H9 (cell line): ENCODE results near the gene KDR. TPM values are rescaled to one million over a fixed set of nuclear protein-coding genes. Genes with fewer than 3 reads are reported as not detected.
A peak's percentile ranks its signal among the peaks of the same experiment; 100 is the strongest.

ENCODE experiments used
- DNase-seq: peaks from one replicate; pipeline ENCODE4 v3.0.0-alpha.2; 2017
- H2AFZ ChIP-seq: one replicate; pipeline ENCODE4 v1.6.1; 2013; ENCODE audit warnings: mild to moderate bottlenecking, low read length, control low read depth, moderate library complexity
- H2AK5ac ChIP-seq: 2 replicates; pipeline ENCODE4 v1.6.1; 2013; ENCODE audit warnings: low read length, control low read depth, mixed read lengths; ENCODE audit not compliant: insufficient read length
- H2BK120ac ChIP-seq: one replicate; pipeline ENCODE4 v1.6.1; 2013; ENCODE audit warnings: low read depth, mild to moderate bottlenecking, low read length, control low read depth, inconsistent platforms; ENCODE audit not compliant: poor library complexity, severe bottlenecking
- H2BK12ac ChIP-seq: 2 replicates; pipeline ENCODE4 v1.6.1; 2013; ENCODE audit warnings: low read length, control low read depth, mixed read lengths, low read depth; ENCODE audit not compliant: insufficient read length
- H2BK15ac ChIP-seq: 2 replicates; pipeline ENCODE4 v1.6.1; 2013; ENCODE audit warnings: low read depth, low read length, control low read depth
- H2BK20ac ChIP-seq: one replicate; pipeline ENCODE4 v1.6.1; 2013; ENCODE audit warnings: low read depth, mild to moderate bottlenecking, low read length, control low read depth, inconsistent platforms; ENCODE audit not compliant: poor library complexity, severe bottlenecking
- H2BK5ac ChIP-seq: 2 replicates; pipeline ENCODE4 v1.6.1; 2013; ENCODE audit warnings: low read length, control low read depth, mixed read lengths; ENCODE audit not compliant: insufficient read length
- H3K14ac ChIP-seq: 2 replicates; pipeline ENCODE4 v1.6.1; 2013; ENCODE audit warnings: low read length, control low read depth; ENCODE audit not compliant: insufficient read depth
- H3K18ac ChIP-seq: 2 replicates; pipeline ENCODE4 v1.6.1; 2013; ENCODE audit warnings: low read depth, mild to moderate bottlenecking, mixed read lengths, low read length, control low read depth; ENCODE audit not compliant: insufficient read length
- H3K23ac ChIP-seq: 2 replicates; pipeline ENCODE4 v1.6.1; 2013; ENCODE audit warnings: low read length, control low read depth, mixed read lengths, low read depth; ENCODE audit not compliant: insufficient read length
- H3K23me2 ChIP-seq: 2 replicates; pipeline ENCODE4 v1.6.1; 2013; ENCODE audit warnings: low read depth, mild to moderate bottlenecking, mixed read lengths, low read length, control low read depth; ENCODE audit not compliant: insufficient read length, poor library complexity, severe bottlenecking
- H3K27ac ChIP-seq: 2 replicates; pipeline ENCODE4 v1.5.1; 2013; ENCODE audit warnings: low read length, control low read depth, mixed read lengths, low read depth; ENCODE audit not compliant: insufficient read length
- H3K27me3 ChIP-seq: 2 replicates; pipeline ENCODE4 v1.6.1; 2013; ENCODE audit warnings: low read length, control low read depth, inconsistent platforms; ENCODE audit not compliant: insufficient read depth
- H3K4ac ChIP-seq: 2 replicates; pipeline ENCODE4 v1.6.1; 2013; ENCODE audit warnings: low read depth, mild to moderate bottlenecking, control low read depth, inconsistent platforms, low read length, moderate library complexity
- H3K4me1 ChIP-seq: 2 replicates; pipeline ENCODE4 v1.6.1; 2013; ENCODE audit warnings: low read length, control low read depth, inconsistent platforms; ENCODE audit not compliant: insufficient read depth
- H3K4me2 ChIP-seq: 2 replicates; pipeline ENCODE4 v1.6.1; 2013; ENCODE audit warnings: low read length, control low read depth, mixed read lengths; ENCODE audit not compliant: insufficient read length, insufficient read depth
- H3K56ac ChIP-seq: 2 replicates; pipeline ENCODE4 v1.6.1; 2013; ENCODE audit warnings: low read depth, mild to moderate bottlenecking, mixed read lengths, low read length, control low read depth; ENCODE audit not compliant: insufficient read length
- H3K79me1 ChIP-seq: 2 replicates; pipeline ENCODE4 v1.6.1; 2013; ENCODE audit warnings: low read depth, mild to moderate bottlenecking, moderate library complexity, low read length, control low read depth, inconsistent platforms; ENCODE audit not compliant: insufficient read depth, poor library complexity, severe bottlenecking
- H3K79me2 ChIP-seq: 2 replicates; pipeline ENCODE4 v1.6.1; 2013; ENCODE audit warnings: low read length, control low read depth, inconsistent platforms; ENCODE audit not compliant: insufficient read depth
- H3K9ac ChIP-seq: 2 replicates; pipeline ENCODE4 v1.6.1; 2013; ENCODE audit warnings: low read length, control low read depth, mixed read lengths; ENCODE audit not compliant: insufficient read length; ENCODE audit errors: extremely low read depth
- H3K9me3 ChIP-seq: one replicate; pipeline ENCODE4 v1.6.1; 2013; ENCODE audit warnings: low read depth, low read length, inconsistent platforms; ENCODE audit not compliant: control insufficient read depth
- H3T11ph ChIP-seq: one replicate; pipeline ENCODE4 v1.6.1; 2013; ENCODE audit warnings: mild to moderate bottlenecking, low read length, control low read depth, inconsistent platforms
- H4K20me1 ChIP-seq: one replicate; pipeline ENCODE4 v1.6.1; 2013; ENCODE audit not compliant: control insufficient read depth, insufficient read length, insufficient read depth
- H4K5ac ChIP-seq: 2 replicates; pipeline ENCODE4 v1.6.1; 2013; ENCODE audit warnings: low read depth, mild to moderate bottlenecking, mixed read lengths, low read length, control low read depth; ENCODE audit not compliant: insufficient read length
- H4K8ac ChIP-seq: replicated peaks from 2 replicates; pipeline ENCODE4 v1.6.1; 2013; ENCODE audit warnings: low read length, control low read depth, mixed read lengths, low read depth; ENCODE audit not compliant: insufficient read length
- H4K91ac ChIP-seq: 2 replicates; pipeline ENCODE4 v1.6.1; 2013; ENCODE audit warnings: low read depth, mild to moderate bottlenecking, moderate library complexity, mixed read lengths, low read length, control low read depth; ENCODE audit not compliant: insufficient read length
- H3K27ac Mint-ChIP-seq, 3 experiments: 2 replicates in 2 of 3; 3 replicates in 1 of 3; pipeline ENCODE4 v1.8.0; 2020 to 2021; ENCODE audit warnings: mixed read lengths in 3 of 3, mild to moderate bottlenecking in 1 of 3, moderate library complexity in 1 of 3
- H3K27me3 Mint-ChIP-seq: 2 replicates; pipeline ENCODE4 v1.8.0; 2021; ENCODE audit warnings: low read depth, mild to moderate bottlenecking, moderate library complexity, mixed read lengths
- H3K36me3 Mint-ChIP-seq, 3 experiments: 2 replicates in 2 of 3; 3 replicates in 1 of 3; pipeline ENCODE4 v1.8.0; 2020 to 2021; ENCODE audit warnings: low read depth in 3 of 3, mixed read lengths in 3 of 3; ENCODE audit not compliant: insufficient read depth in 1 of 3
- H3K4me1 Mint-ChIP-seq, 2 experiments: 2 replicates each; pipeline ENCODE4 v1.8.0; 2020; ENCODE audit warnings: mixed read lengths in 2 of 2
- H3K4me3 Mint-ChIP-seq, 2 experiments: 2 replicates in 1 of 2; 3 replicates in 1 of 2; pipeline ENCODE4 v1.8.0; 2020 to 2021; ENCODE audit warnings: mild to moderate bottlenecking in 2 of 2, mixed read lengths in 2 of 2, moderate library complexity in 1 of 2
- H3K9me3 Mint-ChIP-seq, 2 experiments: 2 replicates in 1 of 2; 3 replicates in 1 of 2; pipeline ENCODE4 v1.8.0; 2020; ENCODE audit warnings: mild to moderate bottlenecking in 2 of 2, mixed read lengths in 2 of 2, moderate library complexity in 1 of 2
- CTCF ChIP-seq: fragments of 200-600 bp; sonication (generic); conservative IDR thresholded peaks from 3 replicates; pipeline ENCODE4 v1.8.0; 2021; ENCODE audit warnings: antibody characterized with exemption, mild to moderate bottlenecking
- WGBS: extraction: QIAGEN DNeasy Blood & Tissue Kit; methylation state at CpG from one replicate; pipeline ENCODE4 v1.1.7; 2013; ENCODE audit warnings: missing lambda C conversion rate, low lambda C conversion rate, mixed read lengths; ENCODE audit not compliant: insufficient read length; ENCODE audit errors: extremely low coverage; 5-methylcytosine and 5-hydroxymethylcytosine counted together
- total RNA-seq: library from RNA; stranded (reverse); gene quantifications from 2 replicates; pipeline ENCODE4 v1.2.1, GENCODE V29; 2021

KDR gene
- total RNA-seq, 1 experiment from 2014 or later, result 51.4 TPM

GRCh38 chr4:55133951-55134350 is 8.6 kb upstream of the KDR start:
- Mint-ChIP-seq H3K9me3 (peaks cover 0 to 2% of the 10 kb centered on the region in 2 experiments; a peak in 3 of 5 replicates), H3K36me3 (peaks cover 7 to 8% (median 8%) of the 10 kb centered on the region in 3 experiments), H3K4me1 (peaks cover 28 to 33% of the 10 kb centered on the region in 2 experiments), H3K4me3 (no peak overlapping the region), H3K27me3 (no peaks in the 10 kb centered on the region; the same call in 1 of the 2 replicates), H3K27ac (peak overlapping the region in 2 of 3 experiments; percentile 29 to 69; a peak in 3 of 7 replicates)
- Histone ChIP-seq H3K79me1 (no peaks in the 10 kb centered on the region), H2BK5ac (no peak overlapping the region), H3K4ac (no peak overlapping the region), H4K91ac (no peak overlapping the region), H2BK12ac (no peak overlapping the region), H2BK120ac (no peak overlapping the region), H4K20me1 (no peaks in the 10 kb centered on the region), H3K14ac (no peak overlapping the region), H3K9me3 (no peaks in the 10 kb centered on the region), H3K23ac (no peak overlapping the region), H3K79me2 (no peaks in the 10 kb centered on the region), H4K8ac (no peak overlapping the region), H2BK15ac (no peak overlapping the region), H3K23me2 (no peaks in the 10 kb centered on the region), H2BK20ac (no peak overlapping the region), H3K9ac (no peak overlapping the region), H2AFZ (no peak overlapping the region), H2AK5ac (no peak overlapping the region), H3T11ph (no peak overlapping the region), H3K27me3 (no peaks in the 10 kb centered on the region), H4K5ac (no peak overlapping the region), H3K4me2 (no peak overlapping the region), H3K56ac (no peak overlapping the region), H3K27ac (no peak overlapping the region), H3K4me1 (no peaks in the 10 kb centered on the region; the same call in 1 of the 2 replicates), H3K18ac (no peak overlapping the region)
- WGBS, result no CpG with 5 or more reads among the region's 3 CpGs
- no peak for DNase-seq
- no peak for TF ChIP-seq CTCF
